Measurements from ENCODE around the gene DENND1A. TPM values are rescaled to one million over a fixed set of nuclear protein-coding genes. Genes with fewer than 3 reads are reported as not detected.

DENND1A gene
- total RNA-seq, 4 donors from 2014 or later: 37.1 to 55.3 (median 50.0) TPM

DNA sequence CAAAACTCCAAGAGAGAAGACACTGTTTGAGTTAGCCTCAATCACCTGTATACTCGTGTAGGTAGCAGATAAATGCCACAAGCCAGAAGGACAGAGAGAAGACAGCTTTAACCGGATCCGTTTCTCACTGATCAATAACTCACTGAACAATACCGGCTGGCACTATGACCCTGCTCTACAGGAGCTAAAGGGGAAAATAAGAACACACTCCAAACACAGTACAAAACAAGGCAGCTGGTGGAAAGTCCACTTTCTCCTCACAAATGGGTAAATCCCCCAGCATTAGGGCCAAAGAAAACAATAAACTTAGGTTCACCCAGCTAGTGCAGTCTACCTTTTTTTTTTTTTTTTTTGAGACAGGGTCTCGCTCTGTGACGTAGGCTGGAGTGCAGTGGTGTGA is 404.5 kb downstream of the DENND1A start:
- TF ChIP-seq, protein P1, sequence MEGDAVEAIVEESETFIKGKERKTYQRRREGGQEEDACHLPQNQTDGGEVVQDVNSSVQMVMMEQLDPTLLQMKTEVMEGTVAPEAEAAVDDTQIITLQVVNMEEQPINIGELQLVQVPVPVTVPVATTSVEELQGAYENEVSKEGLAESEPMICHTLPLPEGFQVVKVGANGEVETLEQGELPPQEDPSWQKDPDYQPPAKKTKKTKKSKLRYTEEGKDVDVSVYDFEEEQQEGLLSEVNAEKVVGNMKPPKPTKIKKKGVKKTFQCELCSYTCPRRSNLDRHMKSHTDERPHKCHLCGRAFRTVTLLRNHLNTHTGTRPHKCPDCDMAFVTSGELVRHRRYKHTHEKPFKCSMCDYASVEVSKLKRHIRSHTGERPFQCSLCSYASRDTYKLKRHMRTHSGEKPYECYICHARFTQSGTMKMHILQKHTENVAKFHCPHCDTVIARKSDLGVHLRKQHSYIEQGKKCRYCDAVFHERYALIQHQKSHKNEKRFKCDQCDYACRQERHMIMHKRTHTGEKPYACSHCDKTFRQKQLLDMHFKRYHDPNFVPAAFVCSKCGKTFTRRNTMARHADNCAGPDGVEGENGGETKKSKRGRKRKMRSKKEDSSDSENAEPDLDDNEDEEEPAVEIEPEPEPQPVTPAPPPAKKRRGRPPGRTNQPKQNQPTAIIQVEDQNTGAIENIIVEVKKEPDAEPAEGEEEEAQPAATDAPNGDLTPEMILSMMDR (IDR thresholded peaks at IDR 0.05): no peak
- TF ChIP-seq POLR2A (IDR thresholded peaks at IDR 0.05): no peak

GRCh38 chr9:123524866-123525265 is 405.1 kb downstream of the DENND1A start:
- Histone ChIP-seq H3K9me3 (no peaks in the 10 kb centered on the region), H3K36me3 (no peaks in the 10 kb centered on the region), H3K27ac (no peak overlapping the region), H3K4me1 (no peaks in the 10 kb centered on the region), H3K4me3 (no peak overlapping the region), H3K27me3 (no peaks in the 10 kb centered on the region)
- TF ChIP-seq, protein P1 (IDR thresholded peaks at IDR 0.05): no peak
- no peak for TF ChIP-seq POLR2A (IDR thresholded peaks at IDR 0.05)
- DNase-seq: no peak

More for the DNA sequence above, 404.5 kb downstream of the DENND1A start:
- H3K27me3 ChIP-seq: no peaks in the 10 kb centered on the region
- peaks cover 0 to 3% (median 0%) of the 10 kb centered on the region in 4 donors for H3K9me3 ChIP-seq
- no peak overlapping the region for H3K27ac ChIP-seq
- DNase-seq: no peak
- no peaks in the 10 kb centered on the region for H3K36me3 ChIP-seq
- H3K4me3 ChIP-seq: no peak overlapping the region
- no peaks in the 10 kb centered on the region for H3K4me1 ChIP-seq

GRCh38 chr9:123523845-123524244 is 406.1 kb downstream of the DENND1A start:
- Histone ChIP-seq H3K4me1 (no peaks in the 10 kb centered on the region), H3K27ac (no peak overlapping the region), H3K9me3 (no peaks in the 10 kb centered on the region), H3K36me3 (no peaks in the 10 kb centered on the region), H3K27me3 (no peaks in the 10 kb centered on the region), H3K4me3 (no peak overlapping the region)
- TF ChIP-seq POLR2A (IDR thresholded peaks at IDR 0.05): no peak
- TF ChIP-seq, protein P1 (IDR thresholded peaks at IDR 0.05): no peak
- DNase-seq: no peak

DNA sequence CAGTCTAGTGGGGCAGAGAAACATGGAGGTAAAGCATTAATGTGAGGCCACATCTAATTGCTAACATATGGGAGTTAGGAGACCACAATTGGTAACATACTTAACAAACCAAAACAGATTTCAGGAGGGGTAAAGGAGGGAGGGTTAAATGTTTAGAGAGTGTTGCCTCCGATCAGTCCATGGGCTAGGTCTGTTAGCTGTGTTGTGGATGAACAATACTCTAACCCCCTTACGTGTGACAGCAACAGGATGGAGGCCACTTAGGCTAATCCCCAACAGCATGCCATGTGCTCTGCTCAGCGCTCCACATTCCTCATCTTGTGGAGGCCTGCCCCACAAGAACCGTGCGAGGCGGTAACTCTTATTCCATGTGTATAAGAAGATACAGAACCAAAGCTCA is 406.9 kb downstream of the DENND1A start:
- Histone ChIP-seq H3K27me3 (no peaks in the 10 kb centered on the region), H3K36me3 (no peaks in the 10 kb centered on the region), H3K4me1 (no peaks in the 10 kb centered on the region), H3K4me3 (no peak overlapping the region), H3K9me3 (no peaks in the 10 kb centered on the region), H3K27ac (no peak overlapping the region)
- DNase-seq: no peak
- no peak for TF ChIP-seq POLR2A (IDR thresholded peaks at IDR 0.05)
- TF ChIP-seq, protein P1 (IDR thresholded peaks at IDR 0.05): no peak

- Histone ChIP-seq H3K27ac (no peak overlapping the region), H3K36me3 (no peaks in the 10 kb centered on the region), H3K27me3 (no peaks in the 10 kb centered on the region), H3K4me3 (no peak overlapping the region), H3K4me1 (no peaks in the 10 kb centered on the region), H3K9me3 (no peaks in the 10 kb centered on the region)
- TF ChIP-seq, protein P1 (IDR thresholded peaks at IDR 0.05): no peak
- no peak for TF ChIP-seq POLR2A (IDR thresholded peaks at IDR 0.05)
- no peak for DNase-seq
Observed at GRCh38 chr9:123522251-123522650, 407.7 kb downstream of the DENND1A start.

DNA sequence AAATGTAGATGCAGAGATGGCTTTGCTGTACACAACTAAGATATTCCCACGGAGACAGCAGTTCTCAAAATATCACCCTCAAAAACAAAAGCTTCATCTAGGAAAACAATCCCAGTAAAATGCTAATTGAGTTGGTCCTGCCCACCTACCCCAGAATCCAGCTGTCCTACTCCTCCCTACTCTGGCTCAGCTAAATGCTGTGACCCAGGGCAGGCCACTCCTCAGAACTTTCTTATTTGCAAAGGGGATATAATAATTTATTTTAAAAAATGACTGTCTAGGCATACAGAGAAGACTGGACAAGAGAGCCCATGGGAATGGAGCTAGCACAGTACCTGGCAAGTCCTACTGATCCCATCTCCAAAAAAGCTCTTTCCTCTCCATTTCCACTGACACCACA is 411.6 kb downstream of the DENND1A start:
- no peaks in the 10 kb centered on the region for H3K36me3 ChIP-seq
- no peaks in the 10 kb centered on the region for H3K4me1 ChIP-seq
- no peak overlapping the region for H3K27ac ChIP-seq
- DNase-seq: no peak
- no peaks in the 10 kb centered on the region for H3K9me3 ChIP-seq
- no peaks in the 10 kb centered on the region for H3K27me3 ChIP-seq
- no peak overlapping the region for H3K4me3 ChIP-seq
- TF ChIP-seq POLR2A (IDR thresholded peaks at IDR 0.05): no peak
- TF ChIP-seq, protein P1 (IDR thresholded peaks at IDR 0.05): no peak
